Activated CD4-positive, alpha-beta T cell treated with anti-CD3 and anti-CD28 coated beads, Interleukin-2, amount 50 U/mL, for 48 hours (primary cell): Measurements from ENCODE around the gene ANKRD13B.

Experiments used
- DNase-seq, 2 experiments: peaks; one replicate each; pipeline ENCODE4 v3.0.0-alpha.2; 2020

Gene ANKRD13B

GRCh38 chr17:29569245-29569950 is 23.5 kb upstream of the ANKRD13B start:
- no peak for DNase-seq

- no peak for DNase-seq
Measured at GRCh38 chr17:29570521-29570920, 22.4 kb upstream of the ANKRD13B start.

- no peak for DNase-seq
Measured at GRCh38 chr17:29571486-29571882, 21.4 kb upstream of the ANKRD13B start.

GRCh38 chr17:29571883-29572681 is 20.9 kb upstream of the ANKRD13B start:
- no peak for DNase-seq

- peak; percentile 54 to 62 for DNase-seq
Measured at GRCh38 chr17:29572691-29573557, 20.0 kb upstream of the ANKRD13B start.

GRCh38 chr17:29573558-29573869 is 19.4 kb upstream of the ANKRD13B start:
- DNase-seq: no peak

GRCh38 chr17:29573871-29574731 is 18.8 kb upstream of the ANKRD13B start:
- no peak for DNase-seq

GRCh38 chr17:29574732-29575510 is 18.0 kb upstream of the ANKRD13B start:
- DNase-seq: no peak

GRCh38 chr17:29575511-29576213 is 17.3 kb upstream of the ANKRD13B start:
- DNase-seq: no peak

GRCh38 chr17:29576214-29577000 is 16.5 kb upstream of the ANKRD13B start:
- no peak for DNase-seq

GRCh38 chr17:29577001-29577370 is 15.9 kb upstream of the ANKRD13B start:
- DNase-seq: no peak

- DNase-seq: no peak
Measured at GRCh38 chr17:29577385-29578211, 15.3 kb upstream of the ANKRD13B start.

GRCh38 chr17:29578626-29579485 is 14.1 kb upstream of the ANKRD13B start:
- no peak for DNase-seq

GRCh38 chr17:29579866-29580771 is 12.8 kb upstream of the ANKRD13B start:
- peak; percentile 92 to 94 for DNase-seq

GRCh38 chr17:29581583-29582253 is 11.2 kb upstream of the ANKRD13B start:
- DNase-seq: no peak

- DNase-seq: no peak
Measured at GRCh38 chr17:29582254-29582765, 10.6 kb upstream of the ANKRD13B start.
